HK-2 (cell line): ENCODE data around the gene RNASE12.
"Not testable (repeated sequence)": the region's sequence is repeated elsewhere in the genome, so short reads cannot be mapped to it uniquely, and the experiment has no call there.

Source experiments
- DNase-seq: peaks from one replicate; pipeline ENCODE4 v3.0.0-alpha.2; 2018; ENCODE audit not compliant: unreplicated experiment

Gene RNASE12

GRCh38 chr14:20583142-20583541 lies 8.0 kb downstream of the RNASE12 start:
- DNase-seq, result no peak

- no peak for DNase-seq
These were observed 10.9 kb downstream of the RNASE12 start for GRCh38 chr14:20580242-20580641.

- DNase-seq, result no peak
These were observed 12.2 kb downstream of the RNASE12 start for GRCh38 chr14:20578784-20579502.

GRCh38 chr14:20578325-20578724 lies 12.9 kb downstream of the RNASE12 start:
- no peak for DNase-seq

- not testable (repeated sequence) for DNase-seq
These were observed 18.7 kb downstream of the RNASE12 start for GRCh38 chr14:20572382-20572990.

- not testable (repeated sequence) for DNase-seq
These were observed 20.5 kb downstream of the RNASE12 start for GRCh38 chr14:20570720-20571119.

GRCh38 chr14:20569865-20570264 lies 21.3 kb downstream of the RNASE12 start:
- DNase-seq, result not testable (repeated sequence)

GRCh38 chr14:20569066-20569465 lies 22.1 kb downstream of the RNASE12 start:
- DNase-seq, result no peak

GRCh38 chr14:20568393-20568792 lies 22.8 kb downstream of the RNASE12 start:
- no peak for DNase-seq

- DNase-seq, result not testable (repeated sequence)
These were observed 24.0 kb downstream of the RNASE12 start for GRCh38 chr14:20567199-20567598.

GRCh38 chr14:20564501-20564997 lies 26.6 kb downstream of the RNASE12 start:
- no peak for DNase-seq

- no peak for DNase-seq
These were observed 27.2 kb downstream of the RNASE12 start for GRCh38 chr14:20563971-20564370.

GRCh38 chr14:20560961-20561360 lies 30.2 kb downstream of the RNASE12 start, which contains the start of gene RNASE9:
RNASE9 (minus strand) TSS chr14:20561047.
- no peak for DNase-seq

- no peak for DNase-seq
These were observed 31.7 kb downstream of the RNASE12 start for GRCh38 chr14:20559461-20559904.

GRCh38 chr14:20557212-20557542 lies 34.0 kb downstream of the RNASE12 start:
- DNase-seq, result no peak

GRCh38 chr14:20556500-20557211 lies 34.5 kb downstream of the RNASE12 start:
- DNase-seq, result no peak

- DNase-seq, result no peak
These were observed 35.3 kb downstream of the RNASE12 start for GRCh38 chr14:20555845-20556244.

- no peak for DNase-seq
These were observed 38.2 kb downstream of the RNASE12 start for GRCh38 chr14:20553024-20553423.

- DNase-seq, result no peak
These were observed 39.6 kb downstream of the RNASE12 start for GRCh38 chr14:20551606-20552005.

- no peak for DNase-seq
These were observed 40.2 kb downstream of the RNASE12 start for GRCh38 chr14:20550926-20551325.

- DNase-seq, result no peak
These were observed 42.6 kb downstream of the RNASE12 start for GRCh38 chr14:20548414-20549158.

- no peak for DNase-seq
These were observed 44.3 kb downstream of the RNASE12 start for GRCh38 chr14:20546877-20547276.
